Measurements from ENCODE around the gene DTNB.

DTNB gene

DNA sequence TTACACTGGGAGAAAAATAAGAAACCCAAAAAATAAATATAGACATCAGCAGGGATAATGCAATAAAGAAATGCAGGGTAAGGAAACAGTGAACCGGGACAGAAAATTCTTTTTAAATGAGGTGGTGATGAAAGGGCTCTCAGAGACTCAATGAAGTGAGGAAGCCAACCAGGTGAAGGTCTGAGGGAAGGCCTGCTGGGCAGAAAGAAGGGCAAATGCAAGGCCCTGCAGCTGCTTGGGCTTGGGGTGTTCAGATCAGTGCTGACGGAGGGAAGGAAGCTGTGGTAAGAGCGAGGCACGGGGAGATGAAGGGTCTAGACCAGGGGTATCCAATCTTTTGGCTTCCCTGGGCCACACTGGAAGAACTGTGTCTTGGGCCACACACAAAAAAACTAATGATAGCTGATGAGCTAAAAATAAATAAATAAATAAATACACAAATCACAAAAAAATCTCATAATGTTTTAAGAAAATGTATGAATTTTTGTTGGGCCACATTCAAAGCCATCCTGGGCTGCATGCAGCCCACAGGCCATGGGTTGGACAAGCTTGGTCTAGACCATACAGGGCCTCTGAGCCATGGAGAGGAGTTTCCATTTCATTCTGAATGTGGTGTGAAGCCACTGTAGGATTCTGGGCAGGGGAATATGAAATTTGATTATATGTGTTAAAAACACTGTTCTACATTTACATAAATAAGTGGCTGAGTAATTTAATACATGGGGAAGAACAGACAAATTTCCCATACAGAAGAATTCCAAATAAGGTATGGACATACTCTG is 235.3 kb downstream of the DTNB start:
- Histone ChIP-seq H3K9me3 (ENCODE audit: insufficient read depth, low read depth, low read length) (peaks cover 7% of the 10 kb centered on the region; the same call in 1 of the 2 replicates), H3K4me3 (ENCODE audit: low read length) (no peak overlapping the region), H3K27ac (ENCODE audit: low read depth, low read length) (no peak overlapping the region), H3K4me1 (ENCODE audit: insufficient read depth, low read length) (no peaks in the 10 kb centered on the region), H3K36me3 (ENCODE audit: insufficient read depth, low read length) (peaks cover 8% of the 10 kb centered on the region), H3K27me3 (ENCODE audit: insufficient read depth, low read length) (no peaks in the 10 kb centered on the region), H3K9ac (ENCODE audit: low read depth, low read length) (no peak overlapping the region)
- WGBS = 90% methylated on average over 4 of the region's 4 CpGs

DNA sequence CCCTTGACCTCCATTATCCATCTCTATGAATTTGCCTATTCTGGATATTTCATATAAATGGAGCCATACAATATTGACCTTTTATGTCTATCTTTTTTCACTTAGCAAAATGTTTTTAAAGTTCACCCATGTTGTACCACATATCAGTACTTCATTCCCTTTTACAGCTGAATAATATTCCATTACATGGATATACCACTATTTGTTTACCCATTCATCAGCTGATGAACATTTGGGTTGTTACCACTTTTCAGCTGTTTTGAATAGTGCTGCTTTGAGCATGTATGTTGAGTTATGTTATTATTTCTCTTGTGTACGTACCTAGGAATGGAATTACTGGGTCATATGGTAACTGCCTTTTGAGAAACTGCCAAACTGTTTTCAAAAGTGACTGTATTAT is 238.0 kb downstream of the DTNB start:
- peaks cover 7% of the 10 kb centered on the region; the same call in 1 of the 2 replicates for H3K9me3 ChIP-seq (ENCODE audit: insufficient read depth, low read depth, low read length)
- no peak overlapping the region for H3K27ac ChIP-seq (ENCODE audit: low read depth, low read length)
- H3K4me1 ChIP-seq (ENCODE audit: insufficient read depth, low read length) = no peaks in the 10 kb centered on the region
- peaks cover 11% of the 10 kb centered on the region for H3K36me3 ChIP-seq (ENCODE audit: insufficient read depth, low read length)
- WGBS = 100% methylated on average over 1 of the region's 1 CpG
- H3K9ac ChIP-seq (ENCODE audit: low read depth, low read length) = no peak overlapping the region
- no peaks in the 10 kb centered on the region for H3K27me3 ChIP-seq (ENCODE audit: insufficient read depth, low read length)
- H3K4me3 ChIP-seq (ENCODE audit: low read length) = no peak overlapping the region

DNA sequence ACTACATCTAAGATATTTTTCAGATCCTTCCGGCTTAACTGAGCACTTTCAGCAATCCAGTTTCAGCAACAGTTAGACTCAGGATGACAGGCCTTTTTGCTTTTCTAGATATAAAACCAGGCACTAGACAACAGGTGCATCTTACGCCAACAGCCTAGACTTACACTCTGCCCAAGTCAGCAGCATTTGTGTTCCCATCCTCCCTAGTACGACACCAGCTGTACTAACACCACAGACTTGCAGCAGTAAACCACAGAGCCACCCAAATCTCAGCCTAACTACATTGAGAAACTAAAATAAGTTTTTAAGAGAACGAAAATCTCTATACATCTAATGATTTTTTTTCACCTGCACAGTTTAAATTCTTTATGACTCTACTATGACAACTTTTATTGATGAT is 241.8 kb downstream of the DTNB start:
- no peaks in the 10 kb centered on the region for H3K4me1 ChIP-seq (ENCODE audit: insufficient read depth, low read length)
- WGBS = 97% methylated on average over 4 of the region's 4 CpGs
- no peak overlapping the region for H3K9ac ChIP-seq (ENCODE audit: low read depth, low read length)
- H3K27ac ChIP-seq (ENCODE audit: low read depth, low read length) = no peak overlapping the region
- H3K27me3 ChIP-seq (ENCODE audit: insufficient read depth, low read length) = no peaks in the 10 kb centered on the region
- H3K9me3 ChIP-seq (ENCODE audit: insufficient read depth, low read depth, low read length) = peaks cover 7% of the 10 kb centered on the region; the same call in 1 of the 2 replicates
- H3K36me3 ChIP-seq (ENCODE audit: insufficient read depth, low read length) = peaks cover 14% of the 10 kb centered on the region
- H3K4me3 ChIP-seq (ENCODE audit: low read length) = no peak overlapping the region

DNA sequence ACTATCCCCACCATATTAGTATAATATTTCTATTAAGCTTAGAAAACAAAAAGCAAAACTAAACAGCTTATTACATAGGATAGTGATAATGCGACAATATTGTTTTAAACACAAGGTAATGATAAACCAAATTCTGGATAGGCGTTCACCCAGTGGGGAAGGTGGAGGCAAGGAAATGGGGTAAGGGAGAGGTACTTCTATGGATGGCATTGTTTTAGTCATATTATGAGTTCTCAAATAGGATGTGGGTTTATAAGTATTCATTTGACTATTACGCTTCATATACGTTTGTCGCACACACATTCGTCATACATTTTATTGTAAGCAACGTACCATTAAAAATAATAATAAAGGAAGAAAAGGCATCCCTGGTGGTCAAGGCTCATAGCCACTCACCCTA is 242.8 kb downstream of the DTNB start:
- Histone ChIP-seq H3K4me3 (ENCODE audit: low read length) (no peak overlapping the region), H3K27me3 (ENCODE audit: insufficient read depth, low read length) (no peaks in the 10 kb centered on the region), H3K27ac (ENCODE audit: low read depth, low read length) (no peak overlapping the region), H3K9ac (ENCODE audit: low read depth, low read length) (no peak overlapping the region), H3K36me3 (ENCODE audit: insufficient read depth, low read length) (peaks cover 9% of the 10 kb centered on the region), H3K9me3 (ENCODE audit: insufficient read depth, low read depth, low read length) (peaks cover 4% of the 10 kb centered on the region; the same call in 1 of the 2 replicates), H3K4me1 (ENCODE audit: insufficient read depth, low read length) (no peaks in the 10 kb centered on the region)
- 91% methylated on average over 2 of the region's 7 CpGs for WGBS

GRCh38 chr2:25426326-25426725 is 247.1 kb downstream of the DTNB start:
- WGBS = 94% methylated on average over 2 of the region's 3 CpGs
- Histone ChIP-seq H3K27ac (ENCODE audit: low read depth, low read length) (no peak overlapping the region), H3K27me3 (ENCODE audit: insufficient read depth, low read length) (no peaks in the 10 kb centered on the region), H3K9ac (ENCODE audit: low read depth, low read length) (no peak overlapping the region), H3K9me3 (ENCODE audit: insufficient read depth, low read depth, low read length) (no peaks in the 10 kb centered on the region), H3K4me1 (ENCODE audit: insufficient read depth, low read length) (no peaks in the 10 kb centered on the region), H3K36me3 (ENCODE audit: insufficient read depth, low read length) (peaks cover 3% of the 10 kb centered on the region; the same call in 1 of the 2 replicates), H3K4me3 (ENCODE audit: low read length) (no peak overlapping the region)

DNA sequence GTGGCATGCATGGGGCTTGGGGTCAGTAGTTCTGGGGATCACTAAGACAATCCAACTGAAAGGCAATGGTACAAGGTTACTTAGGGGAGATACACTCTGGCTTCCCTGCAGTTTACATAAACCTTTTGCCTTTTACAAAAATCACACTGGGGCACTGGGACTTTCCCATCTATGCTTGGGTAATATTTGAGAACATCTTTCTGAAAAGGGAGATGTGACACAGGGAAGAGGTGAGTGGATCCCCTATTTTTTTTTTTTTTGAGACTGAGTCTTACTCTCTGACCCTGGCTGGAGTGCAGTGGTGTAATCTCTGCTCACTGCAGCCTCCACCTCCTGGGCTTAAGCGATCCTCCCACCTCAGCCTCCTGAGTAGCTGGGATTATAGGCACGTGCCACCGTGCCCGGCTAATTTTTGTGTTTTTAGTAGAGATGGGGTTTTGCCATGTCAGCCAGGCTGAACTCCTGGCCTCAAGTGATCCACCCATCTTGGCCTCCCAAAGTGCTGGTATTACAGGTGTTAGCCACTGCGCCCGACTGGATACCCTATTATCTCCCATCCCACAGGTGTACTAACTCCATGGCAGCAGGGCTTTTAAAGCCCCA is 248.8 kb downstream of the DTNB start:
- 97% methylated on average over 6 of the region's 6 CpGs for WGBS
- Histone ChIP-seq H3K36me3 (ENCODE audit: insufficient read depth, low read length) (peaks cover 3% of the 10 kb centered on the region; the same call in 1 of the 2 replicates), H3K9ac (ENCODE audit: low read depth, low read length) (no peak overlapping the region)

GRCh38 chr2:25421820-25422411 is 251.5 kb downstream of the DTNB start:
- 94% methylated on average over 2 of the region's 3 CpGs for WGBS
- H3K4me3 ChIP-seq (ENCODE audit: low read length) = no peak overlapping the region
- peaks cover 3% of the 10 kb centered on the region; the same call in 1 of the 2 replicates for H3K4me1 ChIP-seq (ENCODE audit: insufficient read depth, low read length)

More for the DNA sequence above, 248.8 kb downstream of the DTNB start:
- Histone ChIP-seq H3K4me1 (ENCODE audit: insufficient read depth, low read length) (peaks cover 2% of the 10 kb centered on the region; the same call in 1 of the 2 replicates), H3K27me3 (ENCODE audit: insufficient read depth, low read length) (no peaks in the 10 kb centered on the region), H3K27ac (ENCODE audit: low read depth, low read length) (no peak overlapping the region), H3K4me3 (ENCODE audit: low read length) (no peak overlapping the region), H3K9me3 (ENCODE audit: insufficient read depth, low read depth, low read length) (no peaks in the 10 kb centered on the region)

GRCh38 chr2:25421289-25421688 is 252.1 kb downstream of the DTNB start:
- H3K9me3 ChIP-seq (ENCODE audit: insufficient read depth, low read depth, low read length) = 0 out of 2 replicates have a peak, but pooled peaks cover 2% of the 10 kb centered on the region
- H3K4me3 ChIP-seq (ENCODE audit: low read length) = no peak overlapping the region
- H3K27me3 ChIP-seq (ENCODE audit: insufficient read depth, low read length) = no peaks in the 10 kb centered on the region
- 94% methylated on average over 6 of the region's 6 CpGs for WGBS
- peaks cover 13% of the 10 kb centered on the region for H3K36me3 ChIP-seq (ENCODE audit: insufficient read depth, low read length)
- H3K9ac ChIP-seq (ENCODE audit: low read depth, low read length) = no peak overlapping the region
- peaks cover 3% of the 10 kb centered on the region; the same call in 1 of the 2 replicates for H3K4me1 ChIP-seq (ENCODE audit: insufficient read depth, low read length)
- H3K27ac ChIP-seq (ENCODE audit: low read depth, low read length) = no peak overlapping the region

More at GRCh38 chr2:25421820-25422411, 251.5 kb downstream of the DTNB start:
- Histone ChIP-seq H3K36me3 (ENCODE audit: insufficient read depth, low read length) (peaks cover 13% of the 10 kb centered on the region), H3K9me3 (ENCODE audit: insufficient read depth, low read depth, low read length) (0 out of 2 replicates have a peak, but pooled peaks cover 2% of the 10 kb centered on the region), H3K27me3 (ENCODE audit: insufficient read depth, low read length) (no peaks in the 10 kb centered on the region), H3K27ac (ENCODE audit: low read depth, low read length) (no peak overlapping the region), H3K9ac (ENCODE audit: low read depth, low read length) (no peak overlapping the region)

GRCh38 chr2:25420820-25421237 is 252.5 kb downstream of the DTNB start:
- peaks cover 13% of the 10 kb centered on the region for H3K36me3 ChIP-seq (ENCODE audit: insufficient read depth, low read length)
- H3K27ac ChIP-seq (ENCODE audit: low read depth, low read length) = no peak overlapping the region
- H3K27me3 ChIP-seq (ENCODE audit: insufficient read depth, low read length) = no peaks in the 10 kb centered on the region
- 0 out of 2 replicates have a peak, but pooled peaks cover 2% of the 10 kb centered on the region for H3K9me3 ChIP-seq (ENCODE audit: insufficient read depth, low read depth, low read length)
- WGBS = 93% methylated on average over 2 of the region's 2 CpGs
- H3K4me3 ChIP-seq (ENCODE audit: low read length) = no peak overlapping the region
- no peak overlapping the region for H3K9ac ChIP-seq (ENCODE audit: low read depth, low read length)
- peaks cover 3% of the 10 kb centered on the region; the same call in 1 of the 2 replicates for H3K4me1 ChIP-seq (ENCODE audit: insufficient read depth, low read length)

DNA sequence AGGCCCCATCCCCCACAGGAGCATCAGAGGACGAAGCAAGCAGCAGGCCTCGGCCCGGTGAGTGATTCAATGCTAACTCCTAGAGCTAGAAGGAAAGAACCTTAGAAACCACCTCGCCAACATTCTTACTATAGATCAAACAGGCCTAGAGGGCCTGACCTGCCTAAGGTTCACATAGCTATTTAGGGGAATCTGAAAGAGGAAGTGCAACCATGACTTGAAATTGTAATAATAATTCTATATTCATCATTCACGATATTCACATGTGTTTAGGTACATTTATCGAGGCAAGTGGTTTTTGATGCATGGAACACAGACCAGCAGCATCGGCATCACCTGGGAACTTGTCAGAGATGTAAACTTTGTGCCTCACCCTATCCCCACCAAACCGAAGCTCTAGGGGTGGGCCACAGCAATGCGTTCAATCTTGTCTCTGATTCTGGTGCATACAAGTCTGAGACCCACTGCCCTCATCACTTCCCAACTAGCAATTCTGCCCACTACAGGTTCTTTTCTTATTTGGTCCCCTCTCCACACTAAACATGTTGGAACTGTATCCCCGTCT is 253.6 kb downstream of the DTNB start:
- H3K4me3 ChIP-seq (ENCODE audit: low read length) = no peak overlapping the region
- H3K27me3 ChIP-seq (ENCODE audit: insufficient read depth, low read length) = no peaks in the 10 kb centered on the region
- H3K9me3 ChIP-seq (ENCODE audit: insufficient read depth, low read depth, low read length) = 0 out of 2 replicates have a peak, but pooled peaks cover 2% of the 10 kb centered on the region
- no peak overlapping the region for H3K9ac ChIP-seq (ENCODE audit: low read depth, low read length)
- H3K4me1 ChIP-seq (ENCODE audit: insufficient read depth, low read length) = peaks cover 3% of the 10 kb centered on the region; the same call in 1 of the 2 replicates
- 89% methylated on average over 9 of the region's 10 CpGs for WGBS
- peaks cover 13% of the 10 kb centered on the region for H3K36me3 ChIP-seq (ENCODE audit: insufficient read depth, low read length)
- H3K27ac ChIP-seq (ENCODE audit: low read depth, low read length) = no peak overlapping the region

Measured in HUES64 (cell line).